Stomach smooth muscle (tissue), 2 donors: ENCODE measurements around the gene ACSL6.

ENCODE experiments used
- H3K27ac ChIP-seq: one replicate; pipeline ENCODE4 v1.7.0; 2013; ENCODE audit warnings: mild to moderate bottlenecking, low read length, inconsistent platforms
- H3K27me3 ChIP-seq, 2 donors: one replicate each; pipeline ENCODE4 v1.7.0; 2013; ENCODE audit warnings: low read length in 2 of 2; ENCODE audit not compliant: insufficient read depth in 2 of 2, control insufficient read depth in 1 of 2
- H3K36me3 ChIP-seq, 2 donors: one replicate each; pipeline ENCODE4 v1.7.0; 2013; ENCODE audit warnings: low read length in 2 of 2; ENCODE audit not compliant: control insufficient read depth in 2 of 2, insufficient read depth in 2 of 2
- H3K4me1 ChIP-seq: one replicate; pipeline ENCODE4 v1.7.0; 2013; ENCODE audit warnings: low read length; ENCODE audit not compliant: control insufficient read depth, insufficient read depth
- H3K4me3 ChIP-seq, 2 donors: one replicate each; pipeline ENCODE4 v1.7.0; 2013; ENCODE audit warnings: low read length in 2 of 2
- H3K9ac ChIP-seq, 2 donors: one replicate each; pipeline ENCODE4 v1.7.0; 2013; ENCODE audit warnings: low read length in 2 of 2, mild to moderate bottlenecking in 1 of 2
- H3K9me3 ChIP-seq, 2 donors: one replicate each; pipeline ENCODE4 v1.7.0; 2013; ENCODE audit warnings: low read length in 2 of 2; ENCODE audit not compliant: control insufficient read depth in 2 of 2
- donor health status: healthy.
- donor health status: Pancreatic carcinoma.

ACSL6 gene

DNA sequence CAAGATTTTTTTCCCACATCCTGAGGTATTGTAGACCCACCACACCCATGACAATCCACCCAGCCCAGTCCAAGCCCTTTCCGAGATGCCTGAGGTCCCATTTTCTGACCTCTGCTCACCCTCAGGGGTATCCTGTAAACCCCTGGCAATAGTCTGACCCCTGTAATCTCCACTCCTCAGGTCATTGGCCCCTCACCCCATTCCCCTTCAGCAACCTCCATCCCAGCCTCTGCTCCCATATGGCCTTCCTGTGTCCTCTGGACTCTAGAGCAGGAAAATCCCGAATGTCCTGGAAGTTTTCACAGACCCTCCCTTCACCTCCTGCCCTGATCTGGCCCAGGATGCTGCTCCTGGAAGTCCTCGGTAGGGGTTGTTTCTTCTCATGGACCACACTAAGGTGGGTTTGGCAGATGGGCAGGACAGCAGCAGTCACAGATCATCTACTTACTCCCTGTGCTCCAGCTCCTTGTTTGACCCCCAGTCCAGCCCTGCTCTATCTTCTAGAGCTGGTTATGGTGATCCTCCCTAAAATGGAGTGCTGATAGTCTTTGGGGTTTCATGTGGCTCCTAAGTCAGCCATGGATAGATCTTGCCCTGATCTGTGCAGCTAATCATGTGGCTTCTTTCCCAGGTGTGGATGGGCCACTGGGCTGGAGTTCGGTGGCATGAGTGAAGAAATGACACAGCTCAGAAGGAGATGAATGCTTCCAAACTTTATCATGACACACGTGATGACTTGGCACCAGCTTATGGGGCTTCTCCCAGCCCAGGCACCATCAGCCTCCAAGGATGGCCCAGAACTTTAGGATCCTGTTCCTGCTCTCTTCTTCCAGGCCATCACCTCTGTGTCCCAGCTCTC lies 12.0 kb upstream of the ACSL6 start:
- Histone ChIP-seq H3K9me3 (no peaks in the 10 kb centered on the region), H3K27me3 (peaks cover 0 to 3% of the 10 kb centered on the region in 2 donors), H3K27ac (no peak overlapping the region), H3K9ac (no peak overlapping the region), H3K4me3 (no peak overlapping the region), H3K36me3 (no peaks in the 10 kb centered on the region), H3K4me1 (no peaks in the 10 kb centered on the region)

- H3K9me3 ChIP-seq, result no peaks in the 10 kb centered on the region
- no peak overlapping the region for H3K27ac ChIP-seq
- peaks cover 1 to 3% of the 10 kb centered on the region in 2 donors for H3K27me3 ChIP-seq
- no peak overlapping the region for H3K9ac ChIP-seq
- H3K4me3 ChIP-seq, result no peak overlapping the region
- H3K4me1 ChIP-seq, result no peaks in the 10 kb centered on the region
- no peaks in the 10 kb centered on the region for H3K36me3 ChIP-seq
These were observed 11.3 kb upstream of the ACSL6 start for GRCh38 chr5:132022737-132023136.

- Histone ChIP-seq H3K4me1 (no peaks in the 10 kb centered on the region), H3K4me3 (no peak overlapping the region), H3K27me3 (peaks cover 4 to 6% of the 10 kb centered on the region in 2 donors), H3K27ac (no peak overlapping the region), H3K36me3 (no peaks in the 10 kb centered on the region), H3K9ac (no peak overlapping the region), H3K9me3 (no peaks in the 10 kb centered on the region)
These were observed 10.2 kb upstream of the ACSL6 start for GRCh38 chr5:132021654-132022053.

DNA sequence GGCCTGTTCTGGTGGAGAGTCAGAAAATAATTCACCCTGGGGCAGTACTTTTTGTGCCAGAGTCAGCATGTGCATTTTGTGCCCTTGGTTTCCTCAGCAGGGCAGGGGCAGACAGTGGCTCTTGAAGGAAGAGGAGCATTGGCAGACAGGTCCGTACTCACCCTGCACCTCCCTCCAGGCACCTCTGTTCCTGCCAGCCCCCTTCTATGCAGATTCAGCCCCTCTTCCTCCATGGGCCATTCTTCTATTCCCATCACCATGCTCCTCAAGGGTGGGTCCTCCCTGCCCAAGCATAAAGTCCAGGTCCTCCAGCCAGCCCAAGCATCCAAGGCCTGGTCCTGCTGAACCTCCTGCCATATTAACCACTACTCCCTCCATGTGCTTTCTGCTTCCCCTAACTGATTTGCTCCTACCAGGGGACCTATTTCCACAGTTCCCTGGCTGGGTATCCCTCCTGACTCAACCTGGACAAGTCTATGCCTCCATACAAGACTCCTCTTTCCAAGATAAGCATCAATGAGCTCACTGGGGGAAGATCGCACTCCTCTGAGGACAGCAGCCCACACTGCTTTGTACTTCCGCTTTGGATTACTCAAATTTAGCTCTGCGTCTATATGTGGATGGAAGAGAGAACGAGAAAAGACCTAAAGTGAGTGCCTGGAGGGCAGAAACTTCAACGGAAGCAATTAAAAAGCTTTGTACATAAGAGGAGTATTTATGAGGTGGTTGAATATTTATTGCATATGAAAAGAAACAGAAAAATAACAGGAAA lies 9.3 kb upstream of the ACSL6 start:
- Histone ChIP-seq H3K9me3 (no peaks in the 10 kb centered on the region), H3K4me1 (no peaks in the 10 kb centered on the region), H3K27me3 (peaks cover 4 to 5% of the 10 kb centered on the region in 2 donors), H3K36me3 (no peaks in the 10 kb centered on the region), H3K4me3 (no peak overlapping the region), H3K27ac (no peak overlapping the region), H3K9ac (no peak overlapping the region)

GRCh38 chr5:132019857-132020555 lies 8.5 kb upstream of the ACSL6 start:
- peaks cover 4 to 5% of the 10 kb centered on the region in 2 donors for H3K27me3 ChIP-seq
- H3K36me3 ChIP-seq, result no peaks in the 10 kb centered on the region
- no peaks in the 10 kb centered on the region for H3K9me3 ChIP-seq
- H3K9ac ChIP-seq, result no peak overlapping the region
- no peak overlapping the region for H3K4me3 ChIP-seq
- H3K4me1 ChIP-seq, result no peaks in the 10 kb centered on the region
- no peak overlapping the region for H3K27ac ChIP-seq

- H3K4me1 ChIP-seq, result no peaks in the 10 kb centered on the region
These were observed 7.9 kb upstream of the ACSL6 start for GRCh38 chr5:132019337-132019736.

DNA sequence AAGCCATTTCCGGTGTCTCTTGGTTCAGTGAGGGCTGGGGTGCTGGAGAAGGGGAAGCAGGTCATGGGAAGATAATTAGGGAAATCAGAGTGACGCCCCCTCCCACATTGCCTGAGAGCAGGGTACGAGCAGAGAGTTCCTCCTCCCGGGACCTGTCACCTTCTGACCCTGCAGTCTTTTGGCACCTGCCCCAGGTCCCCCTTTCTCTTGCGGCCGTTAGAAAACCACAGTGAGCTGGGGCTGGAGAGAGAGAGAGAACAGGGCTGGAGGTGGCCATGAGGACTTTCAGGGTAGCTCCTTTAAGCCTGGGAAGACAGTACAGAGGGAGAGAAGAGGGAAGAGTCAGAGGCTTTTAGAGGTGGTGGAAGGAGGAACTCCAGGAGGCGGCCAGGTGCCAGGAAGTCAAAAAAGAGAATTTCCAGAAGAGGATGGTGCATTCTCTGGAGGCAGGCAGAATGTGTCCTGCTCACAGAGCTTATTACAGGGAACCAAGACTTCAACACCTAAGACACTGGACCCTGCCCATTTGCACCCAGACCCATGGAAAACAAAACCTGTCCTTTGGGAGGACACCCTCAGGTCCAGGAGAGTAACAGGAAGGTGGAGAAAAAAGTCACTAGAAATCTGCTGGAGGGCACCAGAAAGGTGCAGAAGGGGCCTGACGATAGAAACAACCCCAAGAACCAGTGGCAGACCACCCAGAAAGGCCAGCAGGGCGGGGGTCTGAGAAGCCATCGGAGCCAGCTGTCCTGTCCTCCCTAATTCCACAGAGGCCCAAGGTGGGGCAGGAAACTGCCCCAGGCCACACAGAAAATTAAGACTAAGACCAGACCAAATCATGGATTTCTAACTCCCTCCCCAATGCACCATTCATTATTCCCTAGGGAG lies 6.5 kb upstream of the ACSL6 start:
- Histone ChIP-seq H3K4me3 (no peak overlapping the region), H3K27me3 (peaks cover 4 to 5% of the 10 kb centered on the region in 2 donors), H3K9ac (no peak overlapping the region), H3K36me3 (no peaks in the 10 kb centered on the region), H3K27ac (no peak overlapping the region), H3K4me1 (no peaks in the 10 kb centered on the region), H3K9me3 (no peaks in the 10 kb centered on the region)

More at GRCh38 chr5:132019337-132019736, 7.9 kb upstream of the ACSL6 start:
- H3K36me3 ChIP-seq, result no peaks in the 10 kb centered on the region
- no peak overlapping the region for H3K9ac ChIP-seq
- H3K4me3 ChIP-seq, result no peak overlapping the region
- no peak overlapping the region for H3K27ac ChIP-seq
- H3K9me3 ChIP-seq, result no peaks in the 10 kb centered on the region
- H3K27me3 ChIP-seq, result peaks cover 4 to 5% of the 10 kb centered on the region in 2 donors

DNA sequence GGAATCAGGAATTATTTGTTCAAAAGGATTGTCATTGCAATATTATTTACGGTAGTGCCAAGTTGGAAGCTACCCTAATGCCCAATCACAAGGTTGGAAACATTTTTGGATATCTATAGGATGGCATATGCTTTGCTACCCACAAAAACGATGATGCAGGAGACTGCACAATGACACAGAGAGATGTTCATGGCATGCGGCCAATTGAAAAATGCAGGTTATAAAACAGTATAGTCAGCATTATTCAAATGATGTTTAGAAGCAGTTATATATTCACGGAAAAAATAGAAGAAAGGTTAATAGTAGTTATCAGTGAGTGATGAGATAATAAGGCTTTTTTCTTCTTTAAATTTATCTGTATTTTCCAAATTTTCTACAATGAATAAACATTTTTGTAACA lies 5.9 kb upstream of the ACSL6 start:
- H3K4me3 ChIP-seq, result no peak overlapping the region
- no peaks in the 10 kb centered on the region for H3K4me1 ChIP-seq
- no peak overlapping the region for H3K27ac ChIP-seq
- no peaks in the 10 kb centered on the region for H3K9me3 ChIP-seq
- no peaks in the 10 kb centered on the region for H3K36me3 ChIP-seq
- no peak overlapping the region for H3K9ac ChIP-seq
- peaks cover 4 to 5% of the 10 kb centered on the region in 2 donors for H3K27me3 ChIP-seq

DNA sequence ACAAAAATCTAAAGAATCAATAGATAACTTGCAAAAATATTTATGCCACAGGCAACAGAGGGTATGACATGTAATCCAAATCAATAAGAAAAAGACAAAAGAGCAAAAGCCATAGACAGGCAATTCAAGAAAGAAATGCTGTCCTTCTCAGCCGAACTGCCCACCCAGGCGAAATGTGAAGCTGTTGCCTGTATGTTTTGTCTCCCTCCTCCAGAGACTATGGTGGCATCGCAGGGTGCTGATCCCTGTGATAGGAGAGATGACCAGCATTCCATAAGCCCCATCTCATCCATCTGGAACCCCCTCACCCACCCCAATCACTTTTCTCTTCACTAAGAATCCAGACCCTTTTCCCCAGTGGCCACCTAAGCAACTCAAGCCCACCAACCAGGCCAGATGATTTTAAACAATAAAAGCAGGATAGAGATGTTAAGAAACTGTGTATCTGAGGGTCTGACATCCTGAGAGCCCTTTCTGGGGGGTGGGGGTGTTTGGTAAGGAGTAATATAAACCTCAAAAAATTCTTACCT lies 5.3 kb upstream of the ACSL6 start:
- no peak overlapping the region for H3K9ac ChIP-seq
- H3K4me1 ChIP-seq, result no peaks in the 10 kb centered on the region
- H3K27me3 ChIP-seq, result peaks cover 4 to 7% of the 10 kb centered on the region in 2 donors
- H3K9me3 ChIP-seq, result no peaks in the 10 kb centered on the region
- H3K27ac ChIP-seq, result no peak overlapping the region
- H3K36me3 ChIP-seq, result no peaks in the 10 kb centered on the region
- H3K4me3 ChIP-seq, result no peak overlapping the region

- Histone ChIP-seq H3K36me3 (no peaks in the 10 kb centered on the region), H3K4me1 (peaks cover 6% of the 10 kb centered on the region), H3K9ac (no peak overlapping the region), H3K27ac (no peak overlapping the region), H3K27me3 (peaks cover 10 to 13% of the 10 kb centered on the region in 2 donors), H3K4me3 (no peak overlapping the region), H3K9me3 (no peaks in the 10 kb centered on the region)
These were observed 2.3 kb upstream of the ACSL6 start for GRCh38 chr5:132013711-132014110.
